Gastrocnemius medialis (tissue), 4 donors: ENCODE data around the gene CCDC102B. TPM values are rescaled to one million over a fixed set of nuclear protein-coding genes. Genes with fewer than 3 reads are reported as not detected.
"Not testable (repeated sequence)": the region's sequence is repeated elsewhere in the genome, so short reads cannot be mapped to it uniquely, and the experiment has no call there.

Experiments used
- ATAC-seq, 2 donors: fragments of 150-250 bp; one replicate each; pipeline ENCODE4 v1.9.1; 2016
- DNase-seq, 2 donors: peaks; one replicate each; pipeline ENCODE4 v3.0.0-alpha.2; 2019
- H3K27ac ChIP-seq, 4 donors: fragments of 200-600 bp; sonication (generic); 1 replicate in 1 of 4; 2 replicates in 3 of 4; pipeline ENCODE4 v1.5.1; 2016 to 2018; ENCODE audit warnings: mild to moderate bottlenecking in 2 of 4, moderate library complexity in 1 of 4
- H3K27me3 ChIP-seq, 3 donors: fragments of 200-600 bp; sonication (generic) in 2 of 3; 1 replicate in 1 of 3; 2 replicates in 2 of 3; pipeline versions ENCODE4 v1.5.1 to v1.6.0; 2016 to 2019; ENCODE audit warnings: mild to moderate bottlenecking in 1 of 3, moderate library complexity in 1 of 3
- H3K36me3 ChIP-seq, 2 donors: fragments of 200-600 bp; sonication (generic) in 1 of 2; one replicate each; pipeline ENCODE4 v1.5.1; 2017 to 2018
- H3K4me1 ChIP-seq, 2 donors: fragments of 200-600 bp; sonication (generic) in 1 of 2; one replicate each; pipeline ENCODE4 v1.5.1; 2016 to 2017; ENCODE audit warnings: mild to moderate bottlenecking in 2 of 2
- H3K4me3 ChIP-seq, 4 donors: fragments of 200-600 bp; sonication (generic) in 3 of 4; 1 replicate in 1 of 4; 2 replicates in 3 of 4; pipeline ENCODE4 v1.5.1; 2016 to 2019; ENCODE audit warnings: mild to moderate bottlenecking in 2 of 4
- H3K9me3 ChIP-seq, 3 donors: fragments of 200-600 bp; sonication (generic) in 2 of 3; 1 replicate in 1 of 3; 2 replicates in 2 of 3; pipeline ENCODE4 v1.5.1; 2016 to 2019
- POLR2A ChIP-seq, 2 donors: fragments of 450-650 bp; IDR thresholded peaks; one replicate each; pipeline ENCODE4 v1.6.1; 2017; ENCODE audit warnings: antibody characterized with exemption in 2 of 2, mild to moderate bottlenecking in 2 of 2, moderate library complexity in 2 of 2
- in situ Hi-C, 4 donors: fragments of 200-750 bp; cut with MboI; loops; one replicate each; pipeline versions ENCODE4 v1.15.0 to v1.8.0; 2017; ENCODE audit warnings: low sequenced_read_pairs in 4 of 4
- intact Hi-C: fragments of 100-400 bp; cut with DNase I; formaldehyde crosslinking; loops from one replicate; pipeline ENCODE4 v1.15.1; 2023; ENCODE audit warnings: low total_unique reads
- total RNA-seq, 4 donors: library from RNA; depleted of rRNA; stranded (reverse); fragments of >200 nt; gene quantifications; one replicate each; pipeline versions ENCODE4 v1.1.0 to v1.2.3, GENCODE V29; 2016
- TF ChIP-seq, protein P1 (sequence below), 5 experiments: fragments of 450-650 bp in 3 of 5; fragments of 200-600 bp in 2 of 5; sonication (generic) in 2 of 5; IDR thresholded peaks in 4 of 5; conservative IDR thresholded peaks in 1 of 5; 1 replicate in 4 of 5; 2 replicates in 1 of 5; pipeline ENCODE4 v1.5.1; 2016 to 2019; ENCODE audit warnings: antibody characterized with exemption in 5 of 5, mild to moderate bottlenecking in 3 of 5, moderate library complexity in 3 of 5

The CCDC102B gene
- total RNA-seq, 4 donors from 2014 or later: 0.93 to 3.3 (median 1.3) TPM

DNA sequence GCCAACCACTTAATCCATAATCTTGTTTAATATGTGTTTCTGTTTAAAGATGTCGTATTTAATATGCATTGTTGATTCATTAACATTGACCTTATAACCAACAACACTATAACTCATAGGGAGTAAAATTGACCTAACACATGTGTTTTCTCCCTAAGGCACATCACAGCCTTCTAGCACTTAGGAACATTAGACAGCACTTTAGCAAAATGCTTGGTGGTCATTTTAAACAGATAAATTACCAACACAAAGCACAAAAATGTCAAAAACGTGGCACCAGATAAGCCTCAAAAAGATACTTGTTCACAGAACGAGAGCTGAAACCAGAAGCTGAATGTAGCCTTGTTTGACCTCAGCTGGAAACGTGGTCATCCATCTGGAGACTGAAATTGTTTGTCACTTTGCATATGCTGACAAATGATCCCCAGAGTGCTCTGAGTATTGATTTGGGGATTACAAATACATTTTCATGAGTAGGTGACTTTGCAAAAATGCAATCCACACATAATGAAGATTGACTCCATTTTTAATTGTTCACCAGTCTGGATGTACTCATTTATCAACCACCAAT, 139.2 kb downstream of the CCDC102B start:
- no peak overlapping the region for H3K27ac ChIP-seq
- in situ Hi-C loops: no loop called here
- ATAC-seq: no peak
- no peak overlapping the region for H3K4me3 ChIP-seq
- DNase-seq: no peak
- TF ChIP-seq, protein P1, sequence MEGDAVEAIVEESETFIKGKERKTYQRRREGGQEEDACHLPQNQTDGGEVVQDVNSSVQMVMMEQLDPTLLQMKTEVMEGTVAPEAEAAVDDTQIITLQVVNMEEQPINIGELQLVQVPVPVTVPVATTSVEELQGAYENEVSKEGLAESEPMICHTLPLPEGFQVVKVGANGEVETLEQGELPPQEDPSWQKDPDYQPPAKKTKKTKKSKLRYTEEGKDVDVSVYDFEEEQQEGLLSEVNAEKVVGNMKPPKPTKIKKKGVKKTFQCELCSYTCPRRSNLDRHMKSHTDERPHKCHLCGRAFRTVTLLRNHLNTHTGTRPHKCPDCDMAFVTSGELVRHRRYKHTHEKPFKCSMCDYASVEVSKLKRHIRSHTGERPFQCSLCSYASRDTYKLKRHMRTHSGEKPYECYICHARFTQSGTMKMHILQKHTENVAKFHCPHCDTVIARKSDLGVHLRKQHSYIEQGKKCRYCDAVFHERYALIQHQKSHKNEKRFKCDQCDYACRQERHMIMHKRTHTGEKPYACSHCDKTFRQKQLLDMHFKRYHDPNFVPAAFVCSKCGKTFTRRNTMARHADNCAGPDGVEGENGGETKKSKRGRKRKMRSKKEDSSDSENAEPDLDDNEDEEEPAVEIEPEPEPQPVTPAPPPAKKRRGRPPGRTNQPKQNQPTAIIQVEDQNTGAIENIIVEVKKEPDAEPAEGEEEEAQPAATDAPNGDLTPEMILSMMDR (IDR thresholded peaks at IDR 0.05 in 4 of 5, conservative IDR thresholded peaks at IDR 0.05 in 1 of 5): no peak
- TF ChIP-seq POLR2A (IDR thresholded peaks at IDR 0.05): no peak
- no peaks in the 10 kb centered on the region for H3K27me3 ChIP-seq
- H3K9me3 ChIP-seq: no peaks in the 10 kb centered on the region
- H3K4me1 ChIP-seq: no peaks in the 10 kb centered on the region
- intact Hi-C loops: no loop called here
- no peaks in the 10 kb centered on the region for H3K36me3 ChIP-seq

DNA sequence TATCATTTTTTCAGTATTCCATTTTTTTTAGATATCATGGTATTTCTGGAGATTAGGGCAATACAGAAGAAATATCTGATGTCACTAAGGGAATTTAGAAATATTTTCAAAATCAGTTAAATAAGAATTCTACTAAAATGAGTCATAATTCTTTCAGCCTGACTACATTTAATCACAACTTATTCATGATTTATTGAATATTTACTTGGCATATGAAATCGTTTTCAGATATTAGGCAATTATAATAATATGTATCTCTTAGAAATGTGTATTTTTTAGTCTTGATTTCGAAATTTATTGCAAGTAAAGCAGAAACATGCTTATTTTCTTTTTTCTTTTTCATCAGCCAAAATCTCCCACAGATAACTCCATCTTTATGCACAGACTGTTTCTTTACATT, 142.2 kb downstream of the CCDC102B start:
- H3K27me3 ChIP-seq: no peaks in the 10 kb centered on the region

DNA sequence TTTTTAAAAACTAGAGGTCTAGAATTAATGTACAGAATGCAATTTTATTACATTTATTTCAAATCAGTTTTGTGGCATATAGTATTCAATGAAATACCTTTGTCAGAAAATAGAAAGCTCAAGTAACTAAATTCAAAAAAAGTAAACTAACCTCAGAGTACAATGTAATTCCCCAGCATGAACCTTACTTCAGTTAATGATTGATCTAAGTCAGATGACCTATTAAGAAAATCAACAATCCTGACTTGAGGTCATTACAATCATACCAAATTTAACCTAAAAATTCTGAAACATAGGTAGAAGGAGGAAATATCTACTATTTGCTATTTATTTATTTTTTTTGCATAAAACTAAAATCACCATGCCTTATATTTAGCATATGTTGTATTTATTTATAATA, 142.9 kb downstream of the CCDC102B start:
- Histone ChIP-seq H3K9me3 (no peaks in the 10 kb centered on the region), H3K27me3 (no peaks in the 10 kb centered on the region), H3K4me3 (no peak overlapping the region), H3K27ac (no peak overlapping the region), H3K4me1 (no peaks in the 10 kb centered on the region), H3K36me3 (no peaks in the 10 kb centered on the region)
- ATAC-seq: no peak
- intact Hi-C loops: no loop called here
- TF ChIP-seq POLR2A (IDR thresholded peaks at IDR 0.05): no peak
- TF ChIP-seq, protein P1 (IDR thresholded peaks at IDR 0.05 in 4 of 5, conservative IDR thresholded peaks at IDR 0.05 in 1 of 5): no peak
- no peak for DNase-seq
- in situ Hi-C loops: no loop called here

More for the DNA sequence above, 142.2 kb downstream of the CCDC102B start:
- Histone ChIP-seq H3K36me3 (no peaks in the 10 kb centered on the region), H3K27ac (no peak overlapping the region), H3K4me3 (no peak overlapping the region), H3K4me1 (no peaks in the 10 kb centered on the region), H3K9me3 (no peaks in the 10 kb centered on the region)
- in situ Hi-C loops: no loop called here
- no peak for TF ChIP-seq POLR2A (IDR thresholded peaks at IDR 0.05)
- TF ChIP-seq, protein P1 (IDR thresholded peaks at IDR 0.05 in 4 of 5, conservative IDR thresholded peaks at IDR 0.05 in 1 of 5): no peak
- intact Hi-C loops: no loop called here
- DNase-seq (no peak), ATAC-seq (no peak)

DNA sequence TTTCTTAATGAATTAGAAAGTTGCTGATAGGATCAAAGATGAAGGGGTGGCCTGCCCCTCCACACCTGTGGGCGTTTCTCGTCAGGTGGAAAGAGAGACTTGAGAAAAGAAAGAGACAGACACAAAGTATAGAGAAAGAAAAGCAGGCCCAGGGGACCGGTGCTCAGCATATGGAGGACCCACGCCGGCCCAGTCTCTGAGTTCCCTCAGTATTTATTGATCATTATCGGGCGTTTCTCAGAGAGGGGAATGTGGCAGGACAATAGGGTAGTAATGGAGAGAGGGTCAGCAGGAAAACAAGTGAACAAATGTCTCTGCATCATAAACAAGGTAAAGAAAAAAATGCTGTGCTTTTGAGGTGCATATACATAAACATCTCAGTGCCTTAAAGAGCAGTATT, 144.3 kb downstream of the CCDC102B start:
- intact Hi-C loops (no loop called here), in situ Hi-C loops (no loop called here)
- H3K9me3 ChIP-seq: no peaks in the 10 kb centered on the region
- no peak overlapping the region for H3K27ac ChIP-seq
- H3K36me3 ChIP-seq: no peaks in the 10 kb centered on the region
- no peak for ATAC-seq
- DNase-seq: no peak
- H3K27me3 ChIP-seq: no peaks in the 10 kb centered on the region
- H3K4me3 ChIP-seq: no peak overlapping the region
- TF ChIP-seq, protein P1 (IDR thresholded peaks at IDR 0.05 in 4 of 5, conservative IDR thresholded peaks at IDR 0.05 in 1 of 5): no peak
- no peak for TF ChIP-seq POLR2A (IDR thresholded peaks at IDR 0.05)
- no peaks in the 10 kb centered on the region for H3K4me1 ChIP-seq

DNA sequence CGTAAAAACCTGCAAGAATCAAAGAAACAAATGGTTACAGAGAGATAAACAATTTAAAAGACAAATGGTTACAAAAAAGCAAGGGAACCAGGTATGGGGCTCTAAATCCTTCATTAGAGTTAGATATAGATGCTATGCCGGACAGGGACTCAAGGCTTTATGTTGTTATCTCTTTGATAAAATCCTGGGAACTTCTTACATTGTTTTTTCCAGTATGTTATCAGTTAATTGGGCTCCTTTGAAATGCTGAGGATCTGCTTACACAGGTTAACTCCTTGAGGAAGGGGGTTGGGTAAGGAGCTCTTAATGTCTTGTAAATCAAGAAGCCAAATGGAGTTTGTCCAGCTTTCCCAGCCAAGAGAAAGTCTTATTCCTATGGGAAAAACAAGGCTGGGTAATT, 146.0 kb downstream of the CCDC102B start:
- in situ Hi-C loops, intact Hi-C loops: not testable (repeated sequence)

More for the DNA sequence above, 146.0 kb downstream of the CCDC102B start:
- not testable (repeated sequence) for H3K9me3 ChIP-seq, H3K4me3 ChIP-seq, DNase-seq, ATAC-seq, H3K4me1 ChIP-seq, H3K36me3 ChIP-seq, H3K27me3 ChIP-seq, H3K27ac ChIP-seq
